ENCODE results near the gene TNK2. TPM values are rescaled to one million over a fixed set of nuclear protein-coding genes. Genes with fewer than 3 reads are reported as not detected.

Gene TNK2
- total RNA-seq, 1 donor from 2014 or later, result 56.7 TPM

DNA sequence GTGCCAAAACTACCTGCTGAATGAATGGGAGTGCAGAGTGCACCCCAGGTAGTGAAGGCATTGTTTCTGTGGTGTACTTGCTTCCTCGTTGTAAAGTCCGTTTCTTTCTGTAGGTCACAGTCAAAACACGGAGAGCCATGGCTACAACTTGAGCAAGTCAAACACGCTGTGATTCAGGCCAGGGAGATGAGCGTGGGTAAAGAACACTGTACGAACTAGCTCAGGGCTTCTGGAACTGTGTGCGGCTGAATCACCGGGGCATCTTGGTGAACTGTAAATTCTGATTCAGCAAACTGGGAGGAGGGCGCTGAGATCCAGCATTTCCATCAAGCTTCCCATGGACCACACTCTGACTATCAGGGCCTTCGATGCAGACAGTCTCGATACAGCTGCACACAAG lies 5.0 kb upstream of the TNK2 start:
- no peaks in the 10 kb centered on the region for H3K9me3 ChIP-seq
- H3K36me3 ChIP-seq, result no peaks in the 10 kb centered on the region
- intact Hi-C loops (cut with DNase I), result no loop called here
- peaks cover 6% of the 10 kb centered on the region for H3K27me3 ChIP-seq (ENCODE audit: low read depth)
- H3K4me3 ChIP-seq, result no peak overlapping the region
- ATAC-seq (no peak), DNase-seq (no peak)
- no peak overlapping the region for H3K27ac ChIP-seq
- TF ChIP-seq, protein P1, sequence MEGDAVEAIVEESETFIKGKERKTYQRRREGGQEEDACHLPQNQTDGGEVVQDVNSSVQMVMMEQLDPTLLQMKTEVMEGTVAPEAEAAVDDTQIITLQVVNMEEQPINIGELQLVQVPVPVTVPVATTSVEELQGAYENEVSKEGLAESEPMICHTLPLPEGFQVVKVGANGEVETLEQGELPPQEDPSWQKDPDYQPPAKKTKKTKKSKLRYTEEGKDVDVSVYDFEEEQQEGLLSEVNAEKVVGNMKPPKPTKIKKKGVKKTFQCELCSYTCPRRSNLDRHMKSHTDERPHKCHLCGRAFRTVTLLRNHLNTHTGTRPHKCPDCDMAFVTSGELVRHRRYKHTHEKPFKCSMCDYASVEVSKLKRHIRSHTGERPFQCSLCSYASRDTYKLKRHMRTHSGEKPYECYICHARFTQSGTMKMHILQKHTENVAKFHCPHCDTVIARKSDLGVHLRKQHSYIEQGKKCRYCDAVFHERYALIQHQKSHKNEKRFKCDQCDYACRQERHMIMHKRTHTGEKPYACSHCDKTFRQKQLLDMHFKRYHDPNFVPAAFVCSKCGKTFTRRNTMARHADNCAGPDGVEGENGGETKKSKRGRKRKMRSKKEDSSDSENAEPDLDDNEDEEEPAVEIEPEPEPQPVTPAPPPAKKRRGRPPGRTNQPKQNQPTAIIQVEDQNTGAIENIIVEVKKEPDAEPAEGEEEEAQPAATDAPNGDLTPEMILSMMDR (IDR thresholded peaks at IDR 0.05), result no peak
- peaks cover 21% of the 10 kb centered on the region for H3K4me1 ChIP-seq

GRCh38 chr3:195911946-195912270 lies 3.6 kb upstream of the TNK2 start:
- Histone ChIP-seq H3K4me3 (no peak overlapping the region), H3K4me1 (peaks cover 36% of the 10 kb centered on the region), H3K9me3 (no peaks in the 10 kb centered on the region), H3K36me3 (no peaks in the 10 kb centered on the region), H3K27ac (no peak overlapping the region), H3K27me3 (ENCODE audit: low read depth) (peaks cover 6% of the 10 kb centered on the region)
- DNase-seq (no peak), ATAC-seq (no peak)
- TF ChIP-seq, protein P1 (IDR thresholded peaks at IDR 0.05), result no peak
- intact Hi-C loops (cut with DNase I), result no loop called here

DNA sequence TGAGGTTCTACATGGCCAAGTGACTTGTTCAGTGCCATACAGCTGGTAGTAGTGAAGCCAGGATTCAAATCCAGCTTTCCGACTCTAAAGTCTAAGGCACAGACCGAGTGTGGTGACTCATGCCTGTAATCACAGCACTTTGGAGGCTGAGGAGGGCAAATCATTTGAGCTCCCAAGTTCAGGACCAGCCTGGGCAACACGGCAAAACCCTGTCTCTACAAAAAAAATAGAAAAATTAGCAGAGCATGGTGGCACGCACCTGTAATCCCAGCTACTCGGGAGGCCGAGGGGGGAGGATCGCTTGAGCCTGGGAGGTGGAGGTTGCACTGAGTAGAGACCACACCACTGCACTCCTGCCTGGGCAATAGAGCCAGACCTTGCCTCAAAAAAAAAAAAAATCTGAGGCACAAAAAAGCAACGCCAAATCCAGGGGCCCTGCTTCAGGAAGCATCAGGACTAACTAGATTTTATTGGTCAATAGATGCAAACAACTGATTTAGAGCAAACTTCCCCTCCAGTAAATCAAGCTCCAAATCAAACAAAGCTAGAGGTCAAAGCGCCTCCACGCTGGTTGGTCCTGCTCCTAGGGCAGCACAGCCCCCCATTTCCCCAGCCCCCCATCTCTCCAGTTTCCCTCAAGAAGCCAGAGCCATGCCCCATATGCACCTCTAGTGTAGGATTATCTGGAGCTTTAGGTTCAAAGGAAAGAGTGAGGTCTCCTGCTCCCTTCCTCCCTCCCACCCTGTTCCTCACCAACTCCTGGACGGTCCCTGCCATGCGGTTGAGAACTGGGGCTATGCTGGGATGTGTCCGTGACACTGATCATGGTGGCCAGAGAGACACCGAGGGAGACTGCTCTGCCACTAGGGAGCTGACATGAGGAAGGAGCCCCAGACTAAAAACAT lies 2.9 kb upstream of the TNK2 start:
- Histone ChIP-seq H3K27ac (no peak overlapping the region), H3K4me1 (peaks cover 42% of the 10 kb centered on the region)

DNA sequence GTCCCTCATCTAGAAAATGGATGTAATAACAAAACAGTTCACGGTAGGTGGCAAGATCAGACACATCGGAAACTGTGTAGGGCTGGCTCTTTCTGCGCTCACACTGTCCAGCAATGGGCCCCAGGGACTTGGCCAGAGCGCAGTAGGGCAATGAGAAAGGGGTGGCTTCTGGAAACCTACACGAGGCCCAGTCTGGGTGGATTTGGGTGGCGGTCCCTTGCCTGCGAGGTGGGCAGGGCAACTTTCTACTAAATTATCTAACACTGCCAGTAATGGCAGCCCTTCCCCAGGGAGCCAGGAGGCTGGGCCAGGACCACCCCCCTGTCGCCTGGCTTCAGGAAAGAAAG lies 2.1 kb upstream of the TNK2 start:
- ATAC-seq (no peak), DNase-seq (no peak)
- H3K27me3 ChIP-seq (ENCODE audit: low read depth), result no peaks in the 10 kb centered on the region
- intact Hi-C loops (cut with DNase I), result no loop called here
- no peaks in the 10 kb centered on the region for H3K36me3 ChIP-seq
- H3K4me1 ChIP-seq, result peaks cover 49% of the 10 kb centered on the region
- no peaks in the 10 kb centered on the region for H3K9me3 ChIP-seq
- TF ChIP-seq, protein P1 (IDR thresholded peaks at IDR 0.05), result no peak
- H3K27ac ChIP-seq, result no peak overlapping the region
- peak overlapping the region; percentile 70 for H3K4me3 ChIP-seq

More for the DNA sequence above, 2.9 kb upstream of the TNK2 start:
- TF ChIP-seq, protein P1 (IDR thresholded peaks at IDR 0.05), result no peak
- DNase-seq (no peak), ATAC-seq (no peak)
- no peaks in the 10 kb centered on the region for H3K36me3 ChIP-seq
- H3K4me3 ChIP-seq, result no peak overlapping the region
- peaks cover 5% of the 10 kb centered on the region for H3K27me3 ChIP-seq (ENCODE audit: low read depth)
- H3K9me3 ChIP-seq, result no peaks in the 10 kb centered on the region
- intact Hi-C loops (cut with DNase I), result no loop called here

DNA sequence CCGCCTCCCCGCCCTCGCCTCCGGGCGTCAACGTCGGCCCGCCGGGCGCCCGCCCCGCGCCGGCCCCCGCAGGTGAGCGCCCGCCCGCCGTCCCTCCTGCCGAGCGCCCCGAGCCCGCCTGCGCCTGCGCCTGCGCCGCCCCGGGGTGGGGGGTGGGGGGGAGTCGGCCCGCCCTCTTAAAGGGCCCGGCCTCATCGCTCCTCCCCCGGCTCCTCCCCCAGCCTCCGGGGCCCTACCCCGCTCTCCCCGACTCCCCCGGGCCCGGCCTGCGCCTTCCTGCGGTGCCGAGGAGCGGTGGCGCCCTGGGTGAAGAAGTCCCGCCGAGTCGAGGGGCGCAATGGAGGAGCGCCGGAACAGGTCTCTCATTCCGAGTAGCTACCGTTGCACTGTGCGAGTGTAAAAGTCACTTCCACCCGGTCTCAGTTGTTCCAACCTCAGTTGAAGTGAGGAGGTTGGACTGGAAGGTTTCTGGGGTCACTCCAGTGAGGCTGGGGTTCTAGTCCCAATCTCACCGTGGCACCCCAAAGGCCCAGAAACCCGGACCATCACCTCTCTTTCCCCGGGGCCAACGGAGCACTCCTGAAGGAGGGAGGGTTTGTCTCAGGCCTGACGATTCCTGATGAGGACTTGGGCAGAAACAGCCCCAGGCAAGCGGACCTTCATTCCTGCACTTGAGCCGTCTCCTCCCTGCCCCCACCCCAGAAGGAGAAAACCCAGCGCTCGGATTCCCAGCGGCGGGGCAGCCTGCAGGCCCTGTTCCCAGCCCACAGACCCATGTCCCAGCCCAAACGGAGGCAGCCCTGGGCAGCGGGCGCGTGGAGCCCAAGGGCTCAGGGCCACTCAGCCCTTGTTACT lies 1.5 kb upstream of the TNK2 start:
- ATAC-seq, result peak; percentile 85 to 87

More for the DNA sequence above, 1.5 kb upstream of the TNK2 start:
- peaks cover 49% of the 10 kb centered on the region for H3K4me1 ChIP-seq
- intact Hi-C loops (cut with DNase I), result no loop called here
- H3K27me3 ChIP-seq (ENCODE audit: low read depth), result no peaks in the 10 kb centered on the region
- TF ChIP-seq, protein P1 (IDR thresholded peaks at IDR 0.05), result no peak
- no peaks in the 10 kb centered on the region for H3K36me3 ChIP-seq
- H3K27ac ChIP-seq, result peak overlapping the region; percentile 77
- no peaks in the 10 kb centered on the region for H3K9me3 ChIP-seq
- peak; percentile 88 for DNase-seq
- H3K4me3 ChIP-seq, result peak overlapping the region; percentile 70

All from lower lobe of right lung (tissue), 2 donors.